Stomach smooth muscle (tissue), 2 donors: Measurements from ENCODE around the gene SCAND1.

Source experiments
- H3K27ac ChIP-seq: one replicate; pipeline ENCODE4 v1.7.0; 2013; ENCODE audit warnings: mild to moderate bottlenecking, low read length, inconsistent platforms
- H3K27me3 ChIP-seq, 2 donors: one replicate each; pipeline ENCODE4 v1.7.0; 2013; ENCODE audit warnings: low read length in 2 of 2; ENCODE audit not compliant: insufficient read depth in 2 of 2, control insufficient read depth in 1 of 2
- H3K36me3 ChIP-seq, 2 donors: one replicate each; pipeline ENCODE4 v1.7.0; 2013; ENCODE audit warnings: low read length in 2 of 2; ENCODE audit not compliant: control insufficient read depth in 2 of 2, insufficient read depth in 2 of 2
- H3K4me1 ChIP-seq: one replicate; pipeline ENCODE4 v1.7.0; 2013; ENCODE audit warnings: low read length; ENCODE audit not compliant: control insufficient read depth, insufficient read depth
- H3K4me3 ChIP-seq, 2 donors: one replicate each; pipeline ENCODE4 v1.7.0; 2013; ENCODE audit warnings: low read length in 2 of 2
- H3K9ac ChIP-seq, 2 donors: one replicate each; pipeline ENCODE4 v1.7.0; 2013; ENCODE audit warnings: low read length in 2 of 2, mild to moderate bottlenecking in 1 of 2
- H3K9me3 ChIP-seq, 2 donors: one replicate each; pipeline ENCODE4 v1.7.0; 2013; ENCODE audit warnings: low read length in 2 of 2; ENCODE audit not compliant: control insufficient read depth in 2 of 2
- donor health status: healthy.
- donor health status: Pancreatic carcinoma.

Gene SCAND1

DNA sequence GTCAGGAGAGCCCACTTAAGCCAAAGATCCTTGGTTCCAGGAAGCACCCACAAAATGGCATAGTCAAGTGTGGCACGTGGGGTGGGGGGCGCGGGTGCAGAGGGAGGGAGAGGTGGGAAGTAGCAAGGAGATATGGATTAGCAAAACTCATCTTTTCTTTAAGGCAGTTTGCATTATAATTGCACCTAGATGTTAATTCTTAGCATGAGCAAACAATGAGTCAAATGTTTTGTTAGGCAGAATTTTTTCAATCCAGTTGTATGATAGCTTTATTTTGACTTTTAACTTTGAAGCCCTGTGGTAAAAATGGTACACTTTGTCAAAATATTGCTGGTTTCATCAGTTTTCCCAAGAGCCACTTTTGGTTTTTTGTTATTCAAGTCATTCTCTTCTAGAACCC is 15.0 kb downstream of the SCAND1 start:
- Histone ChIP-seq H3K4me3 (no peak overlapping the region), H3K27ac (no peak overlapping the region), H3K27me3 (no peaks in the 10 kb centered on the region), H3K36me3 (peaks cover 21 to 45% of the 10 kb centered on the region in 2 donors), H3K4me1 (no peaks in the 10 kb centered on the region), H3K9ac (no peak overlapping the region), H3K9me3 (no peaks in the 10 kb centered on the region)

DNA sequence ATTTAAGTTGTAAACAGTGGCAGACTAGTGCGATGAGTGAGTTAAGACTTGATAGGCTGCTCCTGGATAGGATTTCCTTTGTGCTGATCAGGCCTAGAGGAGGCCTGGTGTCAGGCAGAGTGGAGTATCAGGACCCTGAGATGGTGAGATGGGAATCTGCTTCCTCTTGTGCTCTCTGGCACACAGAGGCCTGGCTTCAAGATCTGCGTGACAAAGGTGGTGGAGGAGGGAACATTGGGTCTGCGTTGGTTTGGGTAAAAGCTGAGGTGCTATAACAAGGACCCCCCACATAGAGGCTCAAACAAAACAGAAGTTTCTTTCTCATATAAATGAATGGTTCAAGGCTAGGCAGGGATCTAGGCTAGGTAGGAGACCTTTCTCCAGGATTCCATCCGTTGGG is 20.3 kb downstream of the SCAND1 start:
- Histone ChIP-seq H3K4me3 (no peak overlapping the region), H3K4me1 (no peaks in the 10 kb centered on the region), H3K9ac (no peak overlapping the region), H3K27me3 (no peaks in the 10 kb centered on the region), H3K27ac (no peak overlapping the region), H3K9me3 (no peaks in the 10 kb centered on the region), H3K36me3 (peaks cover 17 to 26% of the 10 kb centered on the region in 2 donors)

DNA sequence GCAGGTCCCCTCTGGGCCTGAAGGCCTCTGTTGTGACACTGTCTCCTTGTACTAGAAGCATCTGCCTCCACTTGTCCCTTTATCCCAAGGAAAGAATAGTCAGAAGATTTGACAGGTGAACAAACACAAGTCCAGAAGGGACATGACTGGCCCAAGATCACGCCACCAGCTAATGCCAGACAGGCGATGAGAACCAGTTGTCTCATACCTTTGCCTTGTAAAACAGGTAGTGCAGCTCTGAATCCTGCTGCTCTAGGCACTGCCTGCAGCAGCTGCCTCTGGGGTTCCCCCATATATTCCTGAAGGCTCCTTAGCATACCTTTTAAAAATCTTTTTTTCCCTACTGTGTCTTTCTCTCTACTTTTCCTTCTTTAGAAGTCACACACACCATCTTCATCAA is 25.0 kb downstream of the SCAND1 start:
- H3K27ac ChIP-seq: no peak overlapping the region
- H3K4me3 ChIP-seq: no peak overlapping the region
- no peak overlapping the region for H3K9ac ChIP-seq
- peaks cover 21 to 32% of the 10 kb centered on the region in 2 donors for H3K36me3 ChIP-seq
- no peaks in the 10 kb centered on the region for H3K27me3 ChIP-seq
- H3K4me1 ChIP-seq: no peaks in the 10 kb centered on the region
- H3K9me3 ChIP-seq: no peaks in the 10 kb centered on the region

DNA sequence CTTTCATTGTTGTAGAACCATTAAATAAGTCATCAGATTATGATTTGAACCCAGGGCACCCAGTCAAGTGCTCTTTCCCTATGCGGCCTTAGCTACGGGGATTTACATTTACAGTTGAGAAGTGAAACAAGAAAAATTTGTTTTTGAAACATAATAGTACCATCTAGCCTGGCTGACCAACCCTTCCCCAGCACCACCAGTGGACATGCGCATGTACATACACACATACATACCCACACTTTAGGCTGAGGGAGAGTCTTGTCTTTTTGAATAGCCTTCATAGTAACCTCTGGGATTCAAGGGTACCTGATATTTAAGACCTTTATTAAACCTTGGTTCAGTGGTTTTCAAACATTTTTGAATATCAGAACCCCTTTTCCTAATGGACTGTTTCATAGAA is 33.8 kb downstream of the SCAND1 start:
- H3K9me3 ChIP-seq: no peaks in the 10 kb centered on the region
- no peak overlapping the region for H3K4me3 ChIP-seq
- no peak overlapping the region for H3K27ac ChIP-seq
- H3K9ac ChIP-seq: no peak overlapping the region
- no peaks in the 10 kb centered on the region for H3K4me1 ChIP-seq
- peaks cover 21 to 30% of the 10 kb centered on the region in 2 donors for H3K36me3 ChIP-seq
- H3K27me3 ChIP-seq: no peaks in the 10 kb centered on the region

DNA sequence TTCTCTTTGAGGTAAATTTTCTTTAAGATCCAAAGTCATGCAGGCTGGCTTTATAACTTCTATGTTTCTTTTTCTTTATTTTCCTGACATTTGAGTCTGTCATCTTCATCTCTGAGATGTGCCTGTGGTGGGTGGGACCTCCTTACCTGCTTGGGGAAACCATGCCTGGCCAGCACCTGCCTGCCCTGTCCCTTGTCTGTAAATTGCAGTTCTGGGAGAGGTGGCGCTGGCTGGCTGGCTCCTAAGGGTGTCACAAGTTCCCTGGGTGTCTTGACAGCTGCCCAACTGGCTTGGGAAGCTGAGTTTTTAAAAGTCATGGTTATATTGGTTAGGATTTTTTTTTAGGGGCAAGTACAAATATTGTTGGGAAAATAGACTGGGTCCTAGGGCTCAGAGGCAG is 36.3 kb downstream of the SCAND1 start:
- Histone ChIP-seq H3K4me1 (no peaks in the 10 kb centered on the region), H3K4me3 (no peak overlapping the region), H3K27me3 (no peaks in the 10 kb centered on the region), H3K9me3 (no peaks in the 10 kb centered on the region), H3K9ac (no peak overlapping the region), H3K27ac (no peak overlapping the region), H3K36me3 (peaks cover 32 to 40% of the 10 kb centered on the region in 2 donors)

DNA sequence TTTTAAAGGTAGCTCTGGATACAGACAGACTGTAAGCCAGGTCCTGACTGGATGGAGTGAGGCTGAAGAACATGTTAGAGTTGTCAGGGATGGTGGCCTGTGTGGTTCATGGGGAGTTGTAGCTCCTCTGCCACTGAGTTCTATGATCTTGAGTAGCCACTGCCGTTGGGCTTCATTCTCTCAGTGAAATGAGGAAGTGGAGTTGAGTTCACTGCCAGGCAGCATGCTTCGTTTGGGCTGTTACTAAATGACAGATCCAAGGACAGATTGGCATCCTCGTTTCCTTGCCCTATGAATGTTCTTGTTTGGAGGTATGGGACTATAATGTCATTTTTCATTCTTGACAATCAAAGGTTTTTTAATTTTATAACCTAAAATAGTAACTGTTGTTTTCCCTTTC is 37.2 kb downstream of the SCAND1 start:
- H3K4me1 ChIP-seq: no peaks in the 10 kb centered on the region
- no peak overlapping the region for H3K4me3 ChIP-seq
- no peaks in the 10 kb centered on the region for H3K9me3 ChIP-seq
- no peak overlapping the region for H3K9ac ChIP-seq
- peaks cover 34 to 38% of the 10 kb centered on the region in 2 donors for H3K36me3 ChIP-seq
- no peak overlapping the region for H3K27ac ChIP-seq
- H3K27me3 ChIP-seq: no peaks in the 10 kb centered on the region

DNA sequence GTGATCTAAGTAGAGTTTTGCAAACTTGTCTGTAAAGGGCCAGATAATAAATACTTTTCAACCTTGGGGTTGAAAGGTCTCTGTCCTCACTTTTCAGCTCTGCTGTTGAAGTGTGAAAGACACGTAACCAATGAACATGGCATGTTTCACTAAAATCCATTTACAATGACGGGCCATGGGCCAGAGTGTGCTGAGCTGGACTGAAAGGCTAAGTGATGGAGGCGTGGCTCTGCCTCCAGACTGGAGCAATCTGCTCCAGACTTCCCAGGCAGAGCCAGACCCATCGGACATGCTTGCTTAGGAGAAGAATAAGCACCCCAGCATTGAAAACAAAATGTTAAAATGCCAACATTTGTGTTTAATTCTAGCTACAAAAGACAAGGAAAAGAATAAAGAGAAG is 41.4 kb downstream of the SCAND1 start:
- no peaks in the 10 kb centered on the region for H3K4me1 ChIP-seq

DNA sequence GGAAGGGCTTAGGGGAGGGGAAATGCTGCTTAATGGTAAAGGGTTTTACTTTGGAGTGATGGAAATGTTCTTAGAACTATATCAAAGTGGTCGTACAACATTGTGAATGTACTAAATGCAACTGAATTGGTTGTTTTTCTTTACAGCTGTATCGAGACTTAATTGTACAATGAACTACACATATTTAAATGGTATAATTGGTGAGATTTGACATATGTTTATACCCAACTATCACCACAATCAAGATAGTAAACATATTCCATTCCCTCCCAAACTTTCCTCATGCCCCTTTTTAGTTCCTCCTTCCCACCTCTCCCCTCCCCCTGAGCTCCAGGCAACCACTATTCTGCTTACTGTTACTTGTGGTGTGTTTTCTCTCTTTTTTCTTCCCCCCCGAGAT is 44.0 kb downstream of the SCAND1 start:
- no peaks in the 10 kb centered on the region for H3K9me3 ChIP-seq
- H3K27ac ChIP-seq: no peak overlapping the region
- no peaks in the 10 kb centered on the region for H3K4me1 ChIP-seq
- H3K4me3 ChIP-seq: no peak overlapping the region
- H3K9ac ChIP-seq: no peak overlapping the region
- peaks cover 16 to 23% of the 10 kb centered on the region in 2 donors for H3K36me3 ChIP-seq
- H3K27me3 ChIP-seq: no peaks in the 10 kb centered on the region

More for the DNA sequence above, 41.4 kb downstream of the SCAND1 start:
- Histone ChIP-seq H3K36me3 (peaks cover 24 to 29% of the 10 kb centered on the region in 2 donors), H3K27me3 (no peaks in the 10 kb centered on the region), H3K9me3 (no peaks in the 10 kb centered on the region), H3K9ac (no peak overlapping the region), H3K4me3 (no peak overlapping the region), H3K27ac (no peak overlapping the region)

DNA sequence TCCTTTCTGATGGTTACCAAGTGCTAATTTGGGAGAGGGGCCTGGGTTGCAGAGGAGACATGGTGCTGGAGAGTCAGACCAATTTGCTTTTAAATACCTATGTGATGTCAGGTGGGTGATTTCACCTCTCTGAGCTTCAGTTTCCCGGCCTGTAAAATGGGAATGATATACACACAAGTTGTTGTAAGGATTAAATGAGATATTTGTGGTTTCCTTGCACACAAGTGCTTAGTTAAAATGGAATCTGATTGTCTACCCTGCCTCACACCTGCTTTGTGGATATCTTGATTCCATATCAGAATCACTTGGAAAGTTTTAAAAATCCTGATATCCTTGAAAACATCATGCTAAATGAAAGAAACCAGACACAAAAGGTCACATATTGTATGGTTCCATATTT is 44.5 kb downstream of the SCAND1 start:
- Histone ChIP-seq H3K36me3 (peaks cover 16 to 22% of the 10 kb centered on the region in 2 donors), H3K27me3 (no peaks in the 10 kb centered on the region)

DNA sequence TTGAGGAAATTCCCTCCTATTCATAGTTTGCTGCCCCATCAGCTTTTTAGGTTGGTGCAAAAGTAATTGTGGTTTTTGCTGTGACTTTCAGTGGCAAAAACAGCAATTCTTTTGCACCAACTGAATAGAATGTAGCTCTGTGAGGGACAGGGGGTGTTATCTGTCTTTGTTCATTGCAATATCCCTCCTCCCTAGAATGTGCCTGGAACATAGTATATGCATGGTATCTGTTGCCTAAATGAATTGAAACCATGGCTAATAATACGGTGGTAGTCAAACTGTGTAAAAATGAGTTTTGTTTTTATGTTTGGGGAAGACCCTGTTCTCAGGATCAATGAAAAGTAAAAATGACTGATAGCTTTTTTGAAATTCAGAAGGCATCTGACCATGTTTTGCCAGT is 45.1 kb downstream of the SCAND1 start:
- no peak overlapping the region for H3K27ac ChIP-seq
- H3K4me1 ChIP-seq: no peaks in the 10 kb centered on the region
- no peak overlapping the region for H3K4me3 ChIP-seq
- H3K9ac ChIP-seq: no peak overlapping the region
- peaks cover 13 to 22% of the 10 kb centered on the region in 2 donors for H3K36me3 ChIP-seq
- no peaks in the 10 kb centered on the region for H3K27me3 ChIP-seq
- H3K9me3 ChIP-seq: no peaks in the 10 kb centered on the region

More for the DNA sequence above, 44.5 kb downstream of the SCAND1 start:
- Histone ChIP-seq H3K9ac (no peak overlapping the region), H3K27ac (no peak overlapping the region), H3K4me3 (no peak overlapping the region), H3K9me3 (no peaks in the 10 kb centered on the region), H3K4me1 (no peaks in the 10 kb centered on the region)

DNA sequence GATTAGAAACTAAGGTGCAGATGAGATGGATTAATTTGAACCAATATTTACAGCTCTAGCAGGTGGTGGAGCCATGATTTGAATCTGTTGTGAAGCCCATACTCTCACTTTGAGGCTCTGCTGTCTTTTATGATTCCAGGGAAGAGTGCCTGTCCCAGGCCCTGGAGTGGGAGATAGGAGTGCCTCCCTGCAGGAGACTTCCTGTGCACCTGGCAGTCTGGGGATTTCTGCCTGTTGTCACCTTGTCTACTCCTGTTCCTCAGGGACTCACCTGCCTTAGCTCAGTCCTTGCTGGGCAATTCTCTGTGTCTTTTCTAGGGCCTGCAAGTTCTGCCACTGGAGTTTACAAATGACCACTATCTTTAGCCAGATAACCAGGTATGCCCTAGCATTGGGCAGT is 46.3 kb downstream of the SCAND1 start:
- no peaks in the 10 kb centered on the region for H3K9me3 ChIP-seq
- no peak overlapping the region for H3K27ac ChIP-seq
- H3K27me3 ChIP-seq: no peaks in the 10 kb centered on the region
- H3K4me3 ChIP-seq: no peak overlapping the region
- H3K4me1 ChIP-seq: no peaks in the 10 kb centered on the region
- peaks cover 2 to 13% of the 10 kb centered on the region in 2 donors for H3K36me3 ChIP-seq
- H3K9ac ChIP-seq: no peak overlapping the region
